Loucy (cell line): Measurements from ENCODE around the gene S100A9.

Source experiments
- H2AFZ ChIP-seq: fragments of 200-600 bp; sonication (generic); 2 replicates; pipeline ENCODE4 v1.6.0; 2016; ENCODE audit warnings: antibody characterized with exemption, mild to moderate bottlenecking, low read length, moderate library complexity
- H3F3A ChIP-seq: fragments of 200-600 bp; 2 replicates; pipeline ENCODE4 v1.6.0; 2016; ENCODE audit warnings: antibody characterized with exemption, low read depth, mild to moderate bottlenecking
- H3K27me3 ChIP-seq: fragments of 200-600 bp; sonication (generic); 2 replicates; pipeline ENCODE4 v1.6.1; 2014; ENCODE audit warnings: low read length, mild to moderate bottlenecking; ENCODE audit not compliant: insufficient read depth, poor library complexity, severe bottlenecking
- H3K36me3 ChIP-seq: fragments of 200-600 bp; sonication (generic); 2 replicates; pipeline ENCODE4 v1.6.1; 2016; ENCODE audit warnings: low read length; ENCODE audit not compliant: insufficient read depth
- H3K4me1 ChIP-seq: fragments of 200-600 bp; sonication (generic); 2 replicates; pipeline ENCODE4 v1.5.1; 2014; ENCODE audit warnings: low read length, mild to moderate bottlenecking; ENCODE audit not compliant: insufficient read depth, poor library complexity, severe bottlenecking
- H3K4me2 ChIP-seq: fragments of 200-600 bp; sonication (generic); 2 replicates; pipeline ENCODE4 v1.6.0; 2014; ENCODE audit warnings: antibody characterized with exemption, low read length, low read depth, mild to moderate bottlenecking; ENCODE audit not compliant: poor library complexity, severe bottlenecking
- H3K4me3 ChIP-seq: fragments of 200-600 bp; sonication (generic); 2 replicates; pipeline ENCODE4 v1.5.1; 2014; ENCODE audit warnings: low read length, mild to moderate bottlenecking, mixed read lengths; ENCODE audit not compliant: poor library complexity, severe bottlenecking
- H3K79me2 ChIP-seq: fragments of 200-600 bp; sonication (generic); 2 replicates; pipeline ENCODE4 v1.6.1; 2014; ENCODE audit warnings: low read length; ENCODE audit not compliant: insufficient read depth
- H3K9ac ChIP-seq: fragments of 200-600 bp; sonication (generic); 2 replicates; pipeline ENCODE4 v1.6.0; 2014; ENCODE audit warnings: mild to moderate bottlenecking, low read depth, low read length, moderate library complexity; ENCODE audit not compliant: poor library complexity, severe bottlenecking
- H3K9me2 ChIP-seq: fragments of 200-600 bp; sonication (generic); replicated peaks from 2 replicates; pipeline ENCODE4 v1.6.1; 2016; ENCODE audit warnings: low read depth, low read length, mixed read lengths
- H3K9me3 ChIP-seq: fragments of 200-600 bp; sonication (generic); 2 replicates; pipeline ENCODE4 v1.6.1; 2014; ENCODE audit warnings: mild to moderate bottlenecking, antibody characterized with exemption, low read length, low read depth; ENCODE audit not compliant: insufficient read depth
- H4K20me1 ChIP-seq: fragments of 200-600 bp; sonication (generic); 2 replicates; pipeline ENCODE4 v1.6.0; 2014; ENCODE audit warnings: antibody characterized with exemption, low read length, mild to moderate bottlenecking; ENCODE audit not compliant: insufficient read depth, poor library complexity, severe bottlenecking
- EZH2phosphoT487 ChIP-seq: fragments of 200-600 bp; IDR thresholded peaks from 2 replicates; pipeline ENCODE4 v1.6.1; 2018; ENCODE audit warnings: antibody characterized with exemption, mild to moderate bottlenecking, moderate library complexity, borderline replicate concordance
- TF ChIP-seq, protein P1 (sequence below): fragments of 200-600 bp; sonication (generic); conservative IDR thresholded peaks from 2 replicates; pipeline ENCODE4 v1.5.1; 2014; ENCODE audit warnings: mild to moderate bottlenecking, antibody characterized with exemption, low read length

The S100A9 gene

DNA sequence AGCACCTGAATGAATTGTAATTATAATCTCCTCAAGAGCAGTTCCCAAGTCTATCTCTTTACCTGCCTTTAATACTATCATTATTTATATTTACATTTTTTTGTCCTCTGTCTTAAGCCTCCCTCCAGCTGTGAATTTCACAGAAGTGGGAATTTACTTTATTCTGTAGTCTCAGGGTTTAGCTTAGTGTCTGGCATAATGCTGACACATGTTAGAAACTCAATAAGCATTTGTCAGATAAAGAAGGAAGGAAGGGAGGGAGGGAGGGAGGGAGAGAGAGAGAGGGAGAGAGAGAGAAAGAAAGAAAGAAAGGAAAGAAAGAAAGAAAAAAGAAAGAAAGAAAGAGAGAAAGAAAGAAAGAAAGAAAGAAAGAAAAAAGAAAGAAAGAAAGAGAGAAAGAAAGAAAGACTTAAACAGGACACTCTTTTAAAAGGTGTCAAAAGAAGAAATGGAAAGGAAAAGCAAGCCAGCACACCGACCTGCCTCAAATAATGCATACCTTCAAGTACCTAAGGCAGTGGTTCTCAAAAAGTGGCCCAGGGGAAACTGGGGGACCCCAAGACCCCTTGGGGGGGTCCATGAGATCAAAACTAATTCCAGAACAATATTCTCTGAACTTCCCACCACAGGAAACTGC is 7.2 kb upstream of the S100A9 start:
- no peaks in the 10 kb centered on the region for H3K9me3 ChIP-seq
- no peaks in the 10 kb centered on the region for H3K27me3 ChIP-seq

GRCh38 chr1:153352523-153352922 is 5.1 kb upstream of the S100A9 start:
- no peak overlapping the region for H3K4me2 ChIP-seq
- peaks cover 5% of the 10 kb centered on the region for H3K4me1 ChIP-seq
- no peak overlapping the region for H3K9ac ChIP-seq
- H3K36me3 ChIP-seq, result no peaks in the 10 kb centered on the region
- no peak overlapping the region for H3K4me3 ChIP-seq
- no peaks in the 10 kb centered on the region for H3K79me2 ChIP-seq
- H3K27me3 ChIP-seq, result no peaks in the 10 kb centered on the region
- H4K20me1 ChIP-seq, result no peaks in the 10 kb centered on the region
- no peak for TF ChIP-seq EZH2phosphoT487
- TF ChIP-seq, protein P1, sequence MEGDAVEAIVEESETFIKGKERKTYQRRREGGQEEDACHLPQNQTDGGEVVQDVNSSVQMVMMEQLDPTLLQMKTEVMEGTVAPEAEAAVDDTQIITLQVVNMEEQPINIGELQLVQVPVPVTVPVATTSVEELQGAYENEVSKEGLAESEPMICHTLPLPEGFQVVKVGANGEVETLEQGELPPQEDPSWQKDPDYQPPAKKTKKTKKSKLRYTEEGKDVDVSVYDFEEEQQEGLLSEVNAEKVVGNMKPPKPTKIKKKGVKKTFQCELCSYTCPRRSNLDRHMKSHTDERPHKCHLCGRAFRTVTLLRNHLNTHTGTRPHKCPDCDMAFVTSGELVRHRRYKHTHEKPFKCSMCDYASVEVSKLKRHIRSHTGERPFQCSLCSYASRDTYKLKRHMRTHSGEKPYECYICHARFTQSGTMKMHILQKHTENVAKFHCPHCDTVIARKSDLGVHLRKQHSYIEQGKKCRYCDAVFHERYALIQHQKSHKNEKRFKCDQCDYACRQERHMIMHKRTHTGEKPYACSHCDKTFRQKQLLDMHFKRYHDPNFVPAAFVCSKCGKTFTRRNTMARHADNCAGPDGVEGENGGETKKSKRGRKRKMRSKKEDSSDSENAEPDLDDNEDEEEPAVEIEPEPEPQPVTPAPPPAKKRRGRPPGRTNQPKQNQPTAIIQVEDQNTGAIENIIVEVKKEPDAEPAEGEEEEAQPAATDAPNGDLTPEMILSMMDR, result peak; percentile 89
- H3K9me2 ChIP-seq, result no peaks in the 10 kb centered on the region
- H3F3A ChIP-seq, result no peaks in the 10 kb centered on the region
- no peak overlapping the region for H2AFZ ChIP-seq
- no peaks in the 10 kb centered on the region for H3K9me3 ChIP-seq

More for the DNA sequence above, 7.2 kb upstream of the S100A9 start:
- H4K20me1 ChIP-seq, result no peaks in the 10 kb centered on the region
- H3K4me1 ChIP-seq, result peaks cover 18% of the 10 kb centered on the region
- no peaks in the 10 kb centered on the region for H3K79me2 ChIP-seq
- H3K9me2 ChIP-seq, result no peaks in the 10 kb centered on the region
- H3F3A ChIP-seq, result no peaks in the 10 kb centered on the region
- TF ChIP-seq EZH2phosphoT487, result no peak
- TF ChIP-seq, protein P1, result no peak
- H3K4me3 ChIP-seq, result no peak overlapping the region
- no peak overlapping the region for H3K4me2 ChIP-seq
- no peak overlapping the region for H3K9ac ChIP-seq
- no peaks in the 10 kb centered on the region for H3K36me3 ChIP-seq
- no peak overlapping the region for H2AFZ ChIP-seq

- Histone ChIP-seq H3K27me3 (no peaks in the 10 kb centered on the region), H3K9me3 (no peaks in the 10 kb centered on the region), H4K20me1 (no peaks in the 10 kb centered on the region), H3K9ac (no peak overlapping the region), H3K36me3 (no peaks in the 10 kb centered on the region), H3K4me1 (peaks cover under 1% of the 10 kb centered on the region), H3F3A (no peaks in the 10 kb centered on the region), H3K9me2 (no peaks in the 10 kb centered on the region), H3K4me2 (no peak overlapping the region), H2AFZ (no peak overlapping the region), H3K79me2 (no peaks in the 10 kb centered on the region), H3K4me3 (no peak overlapping the region)
- no peak for TF ChIP-seq EZH2phosphoT487
- TF ChIP-seq, protein P1, result peak; percentile 61
Measured at GRCh38 chr1:153353226-153353947, 4.3 kb upstream of the S100A9 start.
